Measurements from ENCODE around the gene NOL4L.

GRCh38 chr20:32449890-32450401 lies 135.2 kb downstream of the NOL4L start:
- no peak for TF ChIP-seq POLR2A (IDR thresholded peaks at IDR 0.05; ENCODE audit: low read depth, low read length)
- TF ChIP-seq POLR2AphosphoS5 (IDR thresholded peaks at IDR 0.05; ENCODE audit: low read depth, low read length), result no peak
- no peak for TF ChIP-seq TAF1 (IDR thresholded peaks at IDR 0.05; ENCODE audit: low read depth, low read length)
- no peak for TF ChIP-seq SPI1 (IDR thresholded peaks at IDR 0.05; ENCODE audit: low read depth, low read length)
